GM12875 (cell line): ENCODE measurements around the gene DCAKD.

Source experiments
- H3K4me3 ChIP-seq: one replicate; pipeline ENCODE4 v1.5.1; 2011; ENCODE audit warnings: low read depth, low read length, control low read depth
- TF ChIP-seq, protein P1 (sequence below): IDR thresholded peaks from 2 replicates; pipeline ENCODE4 v1.5.1; 2011; ENCODE audit warnings: low read depth, mild to moderate bottlenecking, control low read depth, inconsistent platforms, low read length, moderate library complexity, borderline replicate concordance; ENCODE audit not compliant: insufficient read depth

The DCAKD gene

DNA sequence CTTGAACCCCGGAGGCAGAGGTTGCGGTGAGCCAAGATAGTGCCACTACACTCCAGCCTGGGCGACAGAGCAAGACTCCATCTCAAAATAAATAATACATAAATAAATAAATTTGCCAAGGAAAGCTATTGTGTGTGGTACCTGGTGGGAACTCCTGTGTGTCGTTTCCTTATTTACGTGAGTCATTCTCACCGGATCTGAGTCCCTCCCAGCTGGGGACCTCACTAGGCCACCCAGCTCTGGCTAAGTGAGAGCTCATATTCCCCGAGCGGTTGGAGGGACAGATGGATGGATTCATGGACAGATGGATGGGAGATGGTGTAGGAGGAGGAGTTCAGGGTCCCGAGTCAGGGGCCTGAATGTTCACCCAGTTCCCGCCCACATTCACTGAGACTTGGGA is 60.4 kb downstream of the DCAKD start:
- TF ChIP-seq, protein P1, sequence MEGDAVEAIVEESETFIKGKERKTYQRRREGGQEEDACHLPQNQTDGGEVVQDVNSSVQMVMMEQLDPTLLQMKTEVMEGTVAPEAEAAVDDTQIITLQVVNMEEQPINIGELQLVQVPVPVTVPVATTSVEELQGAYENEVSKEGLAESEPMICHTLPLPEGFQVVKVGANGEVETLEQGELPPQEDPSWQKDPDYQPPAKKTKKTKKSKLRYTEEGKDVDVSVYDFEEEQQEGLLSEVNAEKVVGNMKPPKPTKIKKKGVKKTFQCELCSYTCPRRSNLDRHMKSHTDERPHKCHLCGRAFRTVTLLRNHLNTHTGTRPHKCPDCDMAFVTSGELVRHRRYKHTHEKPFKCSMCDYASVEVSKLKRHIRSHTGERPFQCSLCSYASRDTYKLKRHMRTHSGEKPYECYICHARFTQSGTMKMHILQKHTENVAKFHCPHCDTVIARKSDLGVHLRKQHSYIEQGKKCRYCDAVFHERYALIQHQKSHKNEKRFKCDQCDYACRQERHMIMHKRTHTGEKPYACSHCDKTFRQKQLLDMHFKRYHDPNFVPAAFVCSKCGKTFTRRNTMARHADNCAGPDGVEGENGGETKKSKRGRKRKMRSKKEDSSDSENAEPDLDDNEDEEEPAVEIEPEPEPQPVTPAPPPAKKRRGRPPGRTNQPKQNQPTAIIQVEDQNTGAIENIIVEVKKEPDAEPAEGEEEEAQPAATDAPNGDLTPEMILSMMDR = no peak
- H3K4me3 ChIP-seq = no peak overlapping the region

GRCh38 chr17:44989552-44990138 is 61.8 kb downstream of the DCAKD start:
- no peak overlapping the region for H3K4me3 ChIP-seq
- TF ChIP-seq, protein P1 = no peak

DNA sequence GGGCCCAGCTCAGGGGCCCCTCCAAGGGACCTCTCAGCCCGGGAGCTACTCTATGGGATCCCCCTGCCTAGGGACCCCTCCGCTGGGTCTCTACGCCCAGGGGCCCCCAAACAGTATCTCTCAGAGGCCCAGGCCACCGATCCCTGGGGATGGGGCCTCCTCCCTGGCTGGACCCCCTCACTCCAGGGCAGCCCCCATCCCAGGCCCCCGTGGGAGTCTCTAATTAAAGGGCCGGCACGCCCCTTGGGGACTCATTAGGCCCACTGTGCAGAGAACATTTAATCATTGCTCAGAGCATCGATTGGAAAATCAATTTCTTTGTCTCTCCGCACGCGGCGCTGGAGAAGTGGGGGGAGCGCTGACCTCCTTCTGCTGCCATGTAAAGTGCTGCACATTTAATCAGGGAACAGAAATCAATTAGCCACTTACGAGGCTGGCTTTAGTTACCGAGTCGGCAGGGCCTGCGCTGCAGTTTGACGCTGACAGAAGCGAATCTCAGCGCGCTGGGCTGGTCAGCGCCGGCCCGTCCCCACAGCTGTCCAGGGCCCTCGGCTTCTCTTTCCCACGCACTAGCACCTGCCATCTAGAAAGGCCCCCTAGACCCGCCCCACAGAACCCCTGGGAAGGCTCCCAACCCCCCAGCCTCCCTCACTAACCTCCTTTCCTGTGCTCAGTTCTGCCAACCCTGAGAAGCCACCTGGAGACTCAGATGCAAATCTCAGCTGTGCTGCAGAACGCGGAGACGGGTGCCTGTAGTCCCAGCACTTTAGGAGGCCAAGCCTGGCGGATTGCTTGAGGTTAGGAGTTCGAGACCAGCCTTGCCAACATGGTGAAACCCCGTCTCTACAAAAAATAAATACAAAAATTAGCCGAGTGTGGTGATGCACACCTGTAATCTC is 63.1 kb downstream of the DCAKD start:
- TF ChIP-seq, protein P1 = no peak
- no peak overlapping the region for H3K4me3 ChIP-seq

GRCh38 chr17:44983563-44983962 is 67.9 kb downstream of the DCAKD start:
- TF ChIP-seq, protein P1 = no peak
- H3K4me3 ChIP-seq = no peak overlapping the region

DNA sequence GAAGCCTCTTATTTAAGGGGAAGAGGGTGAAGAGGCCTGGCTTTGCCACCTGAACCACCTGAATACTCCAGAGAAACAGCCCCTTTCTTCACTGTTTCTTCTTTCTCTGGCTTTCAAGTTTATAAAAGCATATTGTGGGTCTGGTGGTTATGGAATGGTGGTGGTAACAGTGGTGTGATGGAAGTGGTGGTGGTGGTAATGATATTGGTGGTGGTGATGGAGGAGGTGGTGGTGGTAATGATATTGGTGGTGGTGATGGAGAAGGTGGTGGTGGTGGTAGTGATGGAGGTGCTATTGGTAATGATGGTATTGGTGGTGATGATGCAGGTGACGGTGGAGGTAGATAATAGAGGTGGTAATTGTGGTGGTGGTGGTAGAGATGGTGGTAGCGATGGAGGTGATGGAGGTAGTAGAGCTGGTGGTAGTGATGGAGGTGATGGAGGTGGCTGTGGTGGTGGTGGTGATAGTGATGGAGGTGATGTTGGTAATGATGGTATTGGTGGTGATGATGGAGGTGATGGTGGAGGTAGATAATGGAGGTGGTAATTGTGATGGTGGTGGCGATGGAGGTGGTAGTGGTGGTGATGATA is 69.2 kb downstream of the DCAKD start:
- TF ChIP-seq, protein P1 = no peak
- H3K4me3 ChIP-seq = no peak overlapping the region

GRCh38 chr17:44981221-44981968 is 70.0 kb downstream of the DCAKD start:
- H3K4me3 ChIP-seq = no peak overlapping the region
- TF ChIP-seq, protein P1 = no peak
